ENCODE results near the gene CLEC2A. TPM values are rescaled to one million over a fixed set of nuclear protein-coding genes. Genes with fewer than 3 reads are reported as not detected.

Gene CLEC2A
- total and polyA plus RNA-seq, 7 donors = not detected

- Histone ChIP-seq H3K27ac (no peak overlapping the region), H3K4me3 (no peak overlapping the region), H3K4me1 (no peaks in the 10 kb centered on the region), H3K9me3 (no peaks in the 10 kb centered on the region), H3K36me3 (ENCODE audit: insufficient read depth in 1 of 2, low read depth in 1 of 2) (no peaks in the 10 kb centered on the region), H3K27me3 (ENCODE audit: insufficient read depth in 3 of 3, low read length in 2 of 3) (no peaks in the 10 kb centered on the region)
- TF ChIP-seq CTCF (IDR thresholded peaks at IDR 0.05) = no peak
- ATAC-seq (no peak), DNase-seq (no peak)
- intact Hi-C loops (cut with DNase I) = no loop called here
- WGBS, 3 donors = 53 to 67% (median 54%) methylated on average over 1 of the region's 1 CpG
Measured at GRCh38 chr12:9973949-9974348, 41.8 kb upstream of the CLEC2A start.

GRCh38 chr12:9971181-9971580, 39.0 kb upstream of the CLEC2A start, which contains the start of gene CLEC12A:
Gene CLEC12A, plus strand, starts transcription at chr12:9971409. Its CDS starts 188 bp downstream, at chr12:9971597.
- no peak within 1 kb of the TSS for H3K27ac ChIP-seq
- no peak for TF ChIP-seq CTCF (IDR thresholded peaks at IDR 0.05)
- H3K9me3 ChIP-seq = no peaks in the 10 kb centered on the region
- H3K4me3 ChIP-seq = no peak within 1 kb of the TSS
- ATAC-seq (no peak), DNase-seq (no peak)
- WGBS, 3 donors = 83 to 85% (median 84%) methylated on average over 1 of the region's 1 CpG
- intact Hi-C loops (cut with DNase I) = no loop called here
- H3K36me3 ChIP-seq (ENCODE audit: insufficient read depth in 1 of 2, low read depth in 1 of 2) = no peaks in the 10 kb centered on the region
- H3K4me1 ChIP-seq = no peaks in the 10 kb centered on the region
- H3K27me3 ChIP-seq (ENCODE audit: insufficient read depth in 3 of 3, low read length in 2 of 3) = no peaks in the 10 kb centered on the region

GRCh38 chr12:9969673-9970072, 37.5 kb upstream of the CLEC2A start:
- 84 to 92% (median 90%) methylated on average over 2 of the region's 2 CpGs for WGBS, 3 donors
- no peak for TF ChIP-seq CTCF (IDR thresholded peaks at IDR 0.05)
- intact Hi-C loops (cut with DNase I) = no loop called here
- Histone ChIP-seq H3K9me3 (no peaks in the 10 kb centered on the region), H3K36me3 (ENCODE audit: insufficient read depth in 1 of 2, low read depth in 1 of 2) (no peaks in the 10 kb centered on the region), H3K4me1 (no peaks in the 10 kb centered on the region), H3K4me3 (no peak overlapping the region), H3K27ac (no peak overlapping the region), H3K27me3 (ENCODE audit: insufficient read depth in 3 of 3, low read length in 2 of 3) (no peaks in the 10 kb centered on the region)
- DNase-seq (no peak), ATAC-seq (no peak)

GRCh38 chr12:9961901-9962300, 29.7 kb upstream of the CLEC2A start:
- intact Hi-C loops (cut with DNase I) = loop anchor here in 1 of 2 donors (5.0 kb wide), 1 partner anchor 1320 kb away; no protein-coding TSS in a partner anchor
- DNase-seq = no peak

More at GRCh38 chr12:9961901-9962300, 29.7 kb upstream of the CLEC2A start:
- Histone ChIP-seq H3K36me3 (ENCODE audit: insufficient read depth in 1 of 2, low read depth in 1 of 2) (no peaks in the 10 kb centered on the region), H3K27me3 (ENCODE audit: insufficient read depth in 3 of 3, low read length in 2 of 3) (no peaks in the 10 kb centered on the region), H3K4me1 (no peaks in the 10 kb centered on the region), H3K27ac (no peak overlapping the region), H3K9me3 (no peaks in the 10 kb centered on the region), H3K4me3 (no peak overlapping the region)
- no peak for TF ChIP-seq CTCF (IDR thresholded peaks at IDR 0.05)
- 75 to 90% (median 77%) methylated on average over 3 of the region's 3 CpGs for WGBS, 3 donors
- ATAC-seq = no peak
